Testis (tissue), 2 donors: ENCODE measurements around the gene MYL10.

Source experiments
- POLR2A ChIP-seq: fragments of 450-650 bp; IDR thresholded peaks from one replicate; pipeline ENCODE4 v1.6.1; 2017; ENCODE audit warnings: antibody characterized with exemption, mild to moderate bottlenecking, moderate library complexity
- TF ChIP-seq, protein P1 (sequence below), 3 experiments: fragments of 450-650 bp in 2 of 3; fragments of 200-600 bp in 1 of 3; sonication (generic) in 1 of 3; IDR thresholded peaks; one replicate each; pipeline ENCODE4 v1.5.1; 2016 to 2019; ENCODE audit warnings: antibody characterized with exemption in 3 of 3, mild to moderate bottlenecking in 2 of 3, moderate library complexity in 1 of 3

DNA sequence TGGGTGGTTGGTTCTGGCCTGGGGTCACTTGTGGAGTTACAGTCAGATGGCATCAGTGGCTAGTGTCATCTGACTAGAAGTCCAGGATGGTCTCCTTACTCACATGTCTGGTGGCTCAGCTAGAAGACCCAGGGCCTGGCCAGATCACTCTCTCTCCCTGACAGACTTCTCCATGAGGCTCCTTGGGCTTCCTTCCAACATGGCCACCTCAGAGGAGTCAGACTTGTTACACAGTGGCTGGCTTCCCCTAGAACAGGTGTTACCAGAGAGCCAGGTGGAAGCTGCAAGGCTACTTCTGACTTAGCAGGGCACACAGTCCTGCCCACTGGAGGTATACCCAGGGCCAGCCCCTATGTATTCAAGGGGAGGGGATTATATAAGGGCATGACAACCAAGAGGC, 44.2 kb upstream of the MYL10 start:
- TF ChIP-seq POLR2A: no peak
- TF ChIP-seq, protein P1, sequence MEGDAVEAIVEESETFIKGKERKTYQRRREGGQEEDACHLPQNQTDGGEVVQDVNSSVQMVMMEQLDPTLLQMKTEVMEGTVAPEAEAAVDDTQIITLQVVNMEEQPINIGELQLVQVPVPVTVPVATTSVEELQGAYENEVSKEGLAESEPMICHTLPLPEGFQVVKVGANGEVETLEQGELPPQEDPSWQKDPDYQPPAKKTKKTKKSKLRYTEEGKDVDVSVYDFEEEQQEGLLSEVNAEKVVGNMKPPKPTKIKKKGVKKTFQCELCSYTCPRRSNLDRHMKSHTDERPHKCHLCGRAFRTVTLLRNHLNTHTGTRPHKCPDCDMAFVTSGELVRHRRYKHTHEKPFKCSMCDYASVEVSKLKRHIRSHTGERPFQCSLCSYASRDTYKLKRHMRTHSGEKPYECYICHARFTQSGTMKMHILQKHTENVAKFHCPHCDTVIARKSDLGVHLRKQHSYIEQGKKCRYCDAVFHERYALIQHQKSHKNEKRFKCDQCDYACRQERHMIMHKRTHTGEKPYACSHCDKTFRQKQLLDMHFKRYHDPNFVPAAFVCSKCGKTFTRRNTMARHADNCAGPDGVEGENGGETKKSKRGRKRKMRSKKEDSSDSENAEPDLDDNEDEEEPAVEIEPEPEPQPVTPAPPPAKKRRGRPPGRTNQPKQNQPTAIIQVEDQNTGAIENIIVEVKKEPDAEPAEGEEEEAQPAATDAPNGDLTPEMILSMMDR (IDR thresholded peaks at IDR 0.05): no peak
